PC-9 (cell line): ENCODE results near the gene CSTA. TPM values are rescaled to one million over a fixed set of nuclear protein-coding genes. Genes with fewer than 3 reads are reported as not detected.
A peak's percentile ranks its signal among the peaks of the same experiment; 100 is the strongest.

Experiments used
- BruUV-seq: library from RNA; stranded (reverse); fragments of 400-500 nt; replicated peaks from 2 replicates; lab custom pipeline; 2021; lab: Mats Ljungman, UMichigan
- CTCF ChIA-PET: fragments of 300-600 bp; sonication (Branson Sonifier 250); formaldehyde crosslinking; loops from one replicate; lab custom pipeline; 2022; ENCODE audit warnings: antibody characterized with exemption; lab: Charles Lee
- POLR2A ChIA-PET: fragments of 300-600 bp; sonication (Branson Sonifier 250); formaldehyde crosslinking; loops from one replicate; lab custom pipeline; 2022; ENCODE audit warnings: antibody characterized with exemption; ENCODE audit not compliant: unreplicated experiment; lab: Charles Lee
- DNase-seq, 2 experiments: peaks; one replicate each; pipeline versions ENCODE4 v3.0.0 to v3.0.0-alpha.2; 2015 to 2022; ENCODE audit warnings: mixed read lengths in 1 of 2
- H2AFZ ChIP-seq: fragments of 200-600 bp; sonication (generic); 2 replicates; pipeline ENCODE4 v1.8.1; 2017; ENCODE audit warnings: antibody characterized with exemption
- H3F3A ChIP-seq: fragments of 200-600 bp; sonication (generic); 2 replicates; pipeline ENCODE4 v1.8.1; 2017; ENCODE audit warnings: antibody characterized with exemption, mild to moderate bottlenecking, low read depth; ENCODE audit not compliant: insufficient read depth
- H3K27ac ChIP-seq: fragments of 200-600 bp; sonication (generic); 2 replicates; pipeline ENCODE4 v1.6.1; 2016; ENCODE audit warnings: mixed run types
- H3K27me3 ChIP-seq: fragments of 200-600 bp; sonication (generic); 2 replicates; pipeline ENCODE4 v1.6.1; 2016; ENCODE audit warnings: low read depth, mixed run types; ENCODE audit not compliant: insufficient read depth
- H3K36me3 ChIP-seq: fragments of 200-600 bp; sonication (generic); 2 replicates; pipeline ENCODE4 v1.6.1; 2016; ENCODE audit warnings: low read depth, mixed run types
- H3K4me1 ChIP-seq: fragments of 200-600 bp; sonication (generic); replicated peaks from 2 replicates; pipeline ENCODE4 v1.6.1; 2016; ENCODE audit warnings: mixed run types; ENCODE audit not compliant: insufficient read depth
- H3K4me2 ChIP-seq: fragments of 200-600 bp; sonication (generic); 2 replicates; pipeline ENCODE4 v1.6.1; 2017; ENCODE audit warnings: mixed run types
- H3K4me3 ChIP-seq: fragments of 200-600 bp; sonication (generic); 2 replicates; pipeline ENCODE4 v1.6.1; 2016; ENCODE audit warnings: mixed run types
- H3K79me2 ChIP-seq: fragments of 200-600 bp; sonication (generic); 2 replicates; pipeline ENCODE4 v1.6.1; 2017; ENCODE audit warnings: low read depth, mixed run types
- H3K9me2 ChIP-seq: fragments of 200-600 bp; sonication (generic); 2 replicates; pipeline ENCODE4 v1.8.1; 2017; ENCODE audit warnings: mild to moderate bottlenecking; ENCODE audit not compliant: insufficient read depth
- H3K9me3 ChIP-seq: fragments of 200-600 bp; sonication (generic); 2 replicates; pipeline ENCODE4 v1.8.1; 2016; ENCODE audit warnings: low read depth; ENCODE audit not compliant: insufficient read depth
- H4K20me1 ChIP-seq: fragments of 200-600 bp; sonication (generic); 2 replicates; pipeline ENCODE4 v1.8.1; 2017; ENCODE audit not compliant: insufficient read depth
- CTCF ChIP-seq: fragments of 200-600 bp; sonication (generic); conservative IDR thresholded peaks from 2 replicates; pipeline ENCODE4 v1.6.1; 2017; ENCODE audit warnings: mixed run types, antibody characterized with exemption, mild to moderate bottlenecking, moderate library complexity
- EZH2 ChIP-seq: fragments of 200-600 bp; sonication (generic); IDR thresholded peaks from 2 replicates; pipeline ENCODE4 v1.8.0; 2017; ENCODE audit warnings: antibody characterized with exemption, low read depth
- intact Hi-C: fragments of 100-400 bp; cut with micrococcal nuclease; formaldehyde crosslinking; loops from one replicate; pipeline ENCODE4 v1.10.0; 2022; ENCODE audit not compliant: unreplicated experiment
- total RNA-seq: library from RNA; stranded (reverse); gene quantifications from 2 replicates; pipeline ENCODE4 v1.2.3, GENCODE V29; 2021

CSTA gene
- total RNA-seq, 1 experiment from 2014 or later = 16.8 TPM

DNA sequence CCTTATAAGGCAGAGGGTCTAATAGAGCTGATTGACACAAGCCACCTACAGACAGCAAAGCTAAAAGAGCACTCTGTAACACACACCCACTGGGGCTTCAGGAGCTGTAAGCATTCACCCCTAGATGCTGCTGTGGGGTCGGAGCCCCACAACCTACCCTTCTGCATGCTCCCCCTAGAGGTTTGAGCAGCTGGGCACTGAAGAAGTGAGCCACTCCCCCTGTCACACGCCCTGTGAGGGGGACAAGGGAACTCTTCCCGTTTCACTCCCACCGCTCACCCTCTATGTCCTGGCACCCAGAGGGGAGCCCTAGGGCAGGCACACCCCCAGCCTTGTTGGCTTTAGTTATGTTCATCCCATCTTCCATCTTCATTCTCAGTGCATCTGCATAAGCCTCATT lies 9.4 kb upstream of the CSTA start:
- Histone ChIP-seq H3K9me3 (peaks cover 4% of the 10 kb centered on the region; the same call in 1 of the 2 replicates), H3K27me3 (no peaks in the 10 kb centered on the region), H4K20me1 (no peaks in the 10 kb centered on the region), H3K4me3 (no peak overlapping the region), H3K36me3 (no peaks in the 10 kb centered on the region), H3K4me1 (peaks cover 45% of the 10 kb centered on the region), H3K79me2 (no peaks in the 10 kb centered on the region), H3K9me2 (no peaks in the 10 kb centered on the region; the same call in 1 of the 2 replicates), H3F3A (peaks cover 12% of the 10 kb centered on the region; the same call in 1 of the 2 replicates), H3K27ac (no peak overlapping the region), H3K4me2 (no peak overlapping the region), H2AFZ (no peak overlapping the region)
- no TSS peak for BruUV-seq
- CTCF ChIA-PET = interaction anchor here (0.6 kb wide), 1 partner anchor 336 kb away, joined by 5 read pairs; no protein-coding TSS in a partner anchor
- DNase-seq = no peak
- intact Hi-C loops = no loop called here
- no peak for TF ChIP-seq EZH2
- no peak for TF ChIP-seq CTCF
- POLR2A ChIA-PET = no interaction called here

- H3K4me3 ChIP-seq = no peak overlapping the region
- H3K36me3 ChIP-seq = no peaks in the 10 kb centered on the region
- intact Hi-C loops = no loop called here
- H3K9me2 ChIP-seq = no peaks in the 10 kb centered on the region; the same call in 1 of the 2 replicates
- no peaks in the 10 kb centered on the region for H3K27me3 ChIP-seq
- BruUV-seq = no TSS peak
- peaks cover 12% of the 10 kb centered on the region; the same call in 1 of the 2 replicates for H3F3A ChIP-seq
- H2AFZ ChIP-seq = no peak overlapping the region
- peaks cover 4% of the 10 kb centered on the region; the same call in 1 of the 2 replicates for H3K9me3 ChIP-seq
- no peak overlapping the region for H3K4me2 ChIP-seq
- DNase-seq = no peak
- H3K27ac ChIP-seq = no peak overlapping the region
- H3K79me2 ChIP-seq = no peaks in the 10 kb centered on the region
- peaks cover 42% of the 10 kb centered on the region for H3K4me1 ChIP-seq
- ChIA-PET CTCF (no interaction called here), POLR2A (no interaction called here)
- TF ChIP-seq CTCF (no peak), EZH2 (no peak)
- H4K20me1 ChIP-seq = no peaks in the 10 kb centered on the region
Observed at GRCh38 chr3:122316368-122316767, 8.7 kb upstream of the CSTA start.

GRCh38 chr3:122318620-122319019 lies 6.4 kb upstream of the CSTA start:
- Histone ChIP-seq H3K27me3 (no peaks in the 10 kb centered on the region), H3K4me3 (no peak overlapping the region), H3K36me3 (no peaks in the 10 kb centered on the region), H3F3A (peaks cover 12% of the 10 kb centered on the region; the same call in 1 of the 2 replicates), H3K4me1 (peaks cover 34% of the 10 kb centered on the region), H3K9me2 (no peaks in the 10 kb centered on the region), H4K20me1 (no peaks in the 10 kb centered on the region), H3K9me3 (peaks cover 4% of the 10 kb centered on the region; the same call in 1 of the 2 replicates), H2AFZ (no peak overlapping the region), H3K79me2 (no peaks in the 10 kb centered on the region), H3K4me2 (peak overlapping the region; percentile 42), H3K27ac (peak overlapping the region; percentile 53)
- POLR2A ChIA-PET = no interaction called here
- no TSS peak for BruUV-seq
- CTCF ChIA-PET = no interaction called here
- TF ChIP-seq CTCF = no peak
- TF ChIP-seq EZH2 = no peak
- DNase-seq = peak; percentile 62 to 92
- intact Hi-C loops = no loop called here
